HK-2 (cell line): ENCODE data around the gene LRRC41.
"Not testable (repeated sequence)": the region's sequence is repeated elsewhere in the genome, so short reads cannot be mapped to it uniquely, and the experiment has no call there.

Experiments used
- DNase-seq: peaks from one replicate; pipeline ENCODE4 v3.0.0-alpha.2; 2018; ENCODE audit not compliant: unreplicated experiment

The LRRC41 gene

GRCh38 chr1:46303038-46303871 is at the start of gene LRRC41, which contains the start of gene UQCRH:
Gene LRRC41, minus strand, starts transcription at chr1:46303616. Its CDS starts 294 bp downstream, at chr1:46303322.
Gene UQCRH, plus strand, starts transcription at chr1:46303698. Its CDS starts 69 bp downstream, at chr1:46303767.
- DNase-seq: peak; percentile 95

GRCh38 chr1:46352363-46352762 is 48.9 kb upstream of the LRRC41 start:
- no peak for DNase-seq

- no peak for DNase-seq
Measured at GRCh38 chr1:46345281-46345680, 41.9 kb upstream of the LRRC41 start.

- no peak for DNase-seq
Measured at GRCh38 chr1:46344481-46344880, 41.1 kb upstream of the LRRC41 start.

GRCh38 chr1:46343705-46344104 is 40.3 kb upstream of the LRRC41 start:
- no peak for DNase-seq

- no peak for DNase-seq
Measured at GRCh38 chr1:46343351-46343695, 39.9 kb upstream of the LRRC41 start.

- DNase-seq: no peak
Measured at GRCh38 chr1:46342677-46343350, 39.4 kb upstream of the LRRC41 start.

GRCh38 chr1:46342084-46342656 is 38.8 kb upstream of the LRRC41 start:
- peak; percentile 21 for DNase-seq

GRCh38 chr1:46341222-46342083 is 38.0 kb upstream of the LRRC41 start:
- DNase-seq: no peak

- peak; percentile 91 for DNase-seq
Measured at GRCh38 chr1:46340404-46341221, 37.2 kb upstream of the LRRC41 start, which contains the start of gene NSUN4. Gene NSUN4, plus strand, starts transcription at chr1:46340807. Its CDS starts 20 bp downstream, at chr1:46340827.

GRCh38 chr1:46337409-46337808 is 34.0 kb upstream of the LRRC41 start:
- DNase-seq: not testable (repeated sequence)

GRCh38 chr1:46335081-46335480 is 31.7 kb upstream of the LRRC41 start:
- DNase-seq: no peak

GRCh38 chr1:46334030-46334384 is 30.6 kb upstream of the LRRC41 start:
- DNase-seq: no peak

- no peak for DNase-seq
Measured at GRCh38 chr1:46333300-46334029, 30.0 kb upstream of the LRRC41 start.

- not testable (repeated sequence) for DNase-seq
Measured at GRCh38 chr1:46331786-46332540, 28.5 kb upstream of the LRRC41 start.

- not testable (repeated sequence) for DNase-seq
Measured at GRCh38 chr1:46330381-46330780, 27.0 kb upstream of the LRRC41 start.

- not testable (repeated sequence) for DNase-seq
Measured at GRCh38 chr1:46329807-46330206, 26.4 kb upstream of the LRRC41 start.

GRCh38 chr1:46328182-46328581 is 24.8 kb upstream of the LRRC41 start:
- not testable (repeated sequence) for DNase-seq
